GM19397 (cell line): ENCODE results near the gene SPINK1.
A peak's percentile ranks its signal among the peaks of the same experiment; 100 is the strongest.
"Not testable (repeated sequence)": the region's sequence is repeated elsewhere in the genome, so short reads cannot be mapped to it uniquely, and the experiment has no call there.

Experiments
- ATAC-seq: cut with Tn5 transposase; IDR thresholded peaks from one replicate; pipeline ENCODE4 v1.9.1; 2021; ENCODE audit warnings: mild to moderate bottlenecking, moderate library complexity; ENCODE audit not compliant: unreplicated experiment

Gene SPINK1

GRCh38 chr5:147854894-147855773 is 23.7 kb upstream of the SPINK1 start:
- ATAC-seq: no peak

- ATAC-seq: no peak
Measured at GRCh38 chr5:147854331-147854730, 22.9 kb upstream of the SPINK1 start.

DNA sequence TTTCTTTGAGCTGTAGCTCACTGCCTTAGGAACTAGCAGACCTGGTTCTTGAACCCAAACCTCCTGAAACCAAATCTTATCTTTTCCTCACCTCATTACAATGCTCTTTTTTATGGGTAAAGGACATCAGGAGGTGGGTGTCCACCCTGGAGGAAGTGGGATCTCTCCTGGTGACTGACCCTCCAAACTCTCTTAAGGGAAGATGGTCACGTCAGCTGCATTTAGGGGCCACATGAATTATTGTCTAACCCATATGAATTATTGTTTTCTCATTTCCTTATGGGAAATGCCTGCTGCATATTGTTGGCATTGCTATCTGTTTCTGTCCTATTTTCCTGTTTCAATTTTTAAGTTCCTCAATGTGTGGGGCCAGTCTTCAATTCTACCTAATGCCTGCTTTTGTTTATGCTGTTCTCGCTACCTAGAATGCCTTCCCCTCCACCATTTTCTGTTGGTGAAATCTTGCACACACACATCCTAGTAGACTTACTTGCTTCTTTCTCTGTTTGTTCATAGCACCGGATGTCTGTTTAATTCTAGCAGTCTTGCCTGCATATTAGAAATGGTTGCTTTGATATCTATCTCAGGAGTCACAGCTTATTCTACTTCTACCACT is 22.0 kb upstream of the SPINK1 start:
- ATAC-seq: no peak

GRCh38 chr5:147852365-147852764 is 20.9 kb upstream of the SPINK1 start:
- no peak for ATAC-seq

DNA sequence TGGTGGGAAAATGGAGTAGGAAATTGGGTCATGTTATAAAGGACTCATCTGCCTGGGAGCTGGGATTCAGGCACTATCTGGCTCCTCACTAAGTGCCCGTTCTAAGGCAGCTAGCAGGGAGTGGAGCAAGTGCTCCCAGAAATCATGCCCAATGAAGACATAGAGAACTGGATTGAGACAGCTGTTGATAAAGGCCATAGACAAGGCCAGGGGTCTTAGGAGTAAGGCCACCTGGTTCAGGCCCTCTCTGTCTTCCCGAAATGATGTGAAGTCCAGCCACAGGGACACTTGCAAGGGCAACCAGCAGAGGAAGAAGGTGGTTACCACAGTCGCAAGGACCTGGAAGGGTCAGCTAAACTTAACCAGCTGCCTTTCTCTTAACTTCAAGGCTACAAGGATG is 20.1 kb upstream of the SPINK1 start:
- ATAC-seq: no peak

- no peak for ATAC-seq
Measured at GRCh38 chr5:147849226-147849625, 17.8 kb upstream of the SPINK1 start.

DNA sequence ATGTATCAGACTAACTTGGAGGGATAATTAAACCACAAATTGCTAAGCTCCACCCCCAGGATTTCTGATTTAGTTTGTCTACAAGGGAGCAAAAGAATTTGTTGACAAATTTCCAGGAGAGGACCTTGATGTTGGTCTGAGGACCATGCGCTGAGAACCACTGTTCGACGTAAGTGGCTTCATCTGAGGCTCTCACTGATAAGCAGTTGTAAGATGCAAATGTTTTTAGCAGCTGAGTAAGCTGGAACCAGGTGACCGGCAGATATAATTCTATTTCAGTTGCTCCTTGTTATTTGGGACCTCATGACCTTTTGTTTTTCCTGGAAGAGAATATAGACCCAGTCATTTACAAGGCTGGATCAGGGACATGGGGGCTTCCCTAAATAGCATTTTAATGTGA is 14.1 kb upstream of the SPINK1 start:
- no peak for ATAC-seq

DNA sequence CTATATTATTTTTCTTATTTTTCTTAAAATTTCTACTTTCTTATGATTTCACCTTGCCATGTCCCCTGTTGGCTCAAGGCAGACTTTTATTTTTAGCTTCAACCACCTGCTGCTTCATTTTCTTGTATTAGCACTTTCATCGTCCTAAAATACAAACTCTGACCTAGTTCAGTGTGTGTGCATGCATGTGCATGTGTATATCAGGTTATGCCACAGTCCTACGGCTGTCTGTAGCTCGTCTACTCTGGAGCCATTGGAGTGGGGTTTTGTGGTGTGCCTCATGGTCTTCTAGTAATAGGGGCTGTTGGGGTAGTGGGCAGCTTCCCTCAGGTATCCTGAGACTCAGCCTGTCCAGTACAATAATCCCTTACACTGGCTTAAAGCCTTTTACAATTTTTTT is 13.4 kb upstream of the SPINK1 start:
- no peak for ATAC-seq

- no peak for ATAC-seq
Measured at GRCh38 chr5:147842869-147843268, 11.4 kb upstream of the SPINK1 start.

DNA sequence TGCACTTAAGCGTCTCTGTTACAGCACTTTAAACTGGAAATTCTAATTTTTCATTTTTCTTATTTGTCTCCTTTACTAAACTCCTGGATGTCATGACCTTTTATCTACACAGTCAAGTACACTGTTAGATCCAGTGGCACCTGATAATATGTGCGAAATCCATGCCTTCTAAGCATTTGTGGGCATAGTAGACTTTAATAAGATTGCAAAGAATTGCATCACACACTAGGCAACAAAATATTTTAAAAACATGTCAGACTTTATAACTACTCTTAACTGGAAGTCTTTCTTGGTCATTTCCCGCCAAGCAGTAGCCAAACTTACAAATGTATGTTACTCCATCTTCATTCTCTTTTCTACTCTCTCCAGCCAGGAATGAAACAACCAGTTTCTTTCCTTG is 5.0 kb upstream of the SPINK1 start:
- no peak for ATAC-seq

DNA sequence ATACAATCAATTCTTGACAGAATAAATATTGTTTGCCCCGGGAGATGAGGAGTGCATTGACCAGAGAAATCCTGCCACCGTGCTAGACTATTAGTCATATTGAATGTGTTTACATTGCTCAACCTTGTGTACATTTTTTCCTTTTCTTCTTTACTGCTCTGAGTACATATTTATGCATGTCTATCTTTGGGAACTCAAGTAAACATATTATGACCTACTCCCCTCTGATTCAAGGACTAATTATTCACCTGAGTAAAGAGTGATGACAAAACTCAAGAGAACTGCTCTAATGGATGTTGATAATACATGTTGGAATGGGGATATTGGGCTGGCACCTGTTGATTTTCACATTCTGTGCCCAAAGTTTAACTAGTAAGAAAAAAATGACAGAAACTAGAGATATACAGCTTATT is 3.9 kb upstream of the SPINK1 start:
- no peak for ATAC-seq

DNA sequence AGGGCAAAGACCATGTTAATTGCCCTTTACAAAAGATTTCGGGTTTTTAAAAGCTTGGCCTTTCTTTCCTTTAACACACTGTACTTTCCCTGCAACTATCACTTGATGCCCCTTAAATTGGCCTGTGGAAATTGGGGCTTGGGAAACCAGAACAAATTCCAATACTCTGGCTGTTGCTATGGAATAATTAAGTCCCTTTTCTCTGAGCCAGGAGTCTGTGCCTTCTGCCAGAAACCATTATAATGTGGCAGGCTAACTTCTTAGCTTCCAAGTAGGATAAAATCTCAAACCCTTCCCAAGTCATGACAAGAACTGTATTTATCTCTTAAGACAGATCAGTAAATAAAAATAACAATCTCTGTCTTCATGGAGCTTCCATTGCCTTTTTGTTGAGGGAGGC is 1.1 kb upstream of the SPINK1 start:
- no peak for ATAC-seq

GRCh38 chr5:147830035-147830434 is 1.4 kb downstream of the SPINK1 start:
- ATAC-seq: no peak

GRCh38 chr5:147827017-147827416 is 4.5 kb downstream of the SPINK1 start:
- not testable (repeated sequence) for ATAC-seq

GRCh38 chr5:147826361-147826760 is 5.1 kb downstream of the SPINK1 start:
- ATAC-seq: no peak

- peak; percentile 84 for ATAC-seq
Measured at GRCh38 chr5:147822686-147823491, 8.6 kb downstream of the SPINK1 start.

DNA sequence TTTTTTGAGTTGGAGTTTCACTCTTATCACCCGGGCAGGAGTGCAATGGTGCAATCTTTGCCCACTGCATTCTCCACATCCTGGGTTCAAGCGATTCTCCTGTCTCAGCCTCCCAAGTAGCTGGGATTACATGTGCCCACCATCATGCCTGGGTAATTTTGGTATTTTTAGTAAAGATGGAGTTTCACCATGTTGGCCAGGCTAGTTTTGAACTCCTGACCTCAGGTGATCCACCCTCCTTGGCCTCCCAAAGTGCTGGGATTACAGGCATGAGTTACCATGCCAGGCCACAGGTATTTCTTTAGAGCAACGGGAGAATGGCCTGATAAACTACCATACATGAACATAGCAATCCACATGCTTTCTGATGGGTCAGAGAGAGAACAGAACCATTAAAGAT is 9.2 kb downstream of the SPINK1 start:
- ATAC-seq: not testable (repeated sequence)

GRCh38 chr5:147821766-147822165 is 9.7 kb downstream of the SPINK1 start:
- no peak for ATAC-seq

- no peak for ATAC-seq
Measured at GRCh38 chr5:147819261-147819770, 12.2 kb downstream of the SPINK1 start.

DNA sequence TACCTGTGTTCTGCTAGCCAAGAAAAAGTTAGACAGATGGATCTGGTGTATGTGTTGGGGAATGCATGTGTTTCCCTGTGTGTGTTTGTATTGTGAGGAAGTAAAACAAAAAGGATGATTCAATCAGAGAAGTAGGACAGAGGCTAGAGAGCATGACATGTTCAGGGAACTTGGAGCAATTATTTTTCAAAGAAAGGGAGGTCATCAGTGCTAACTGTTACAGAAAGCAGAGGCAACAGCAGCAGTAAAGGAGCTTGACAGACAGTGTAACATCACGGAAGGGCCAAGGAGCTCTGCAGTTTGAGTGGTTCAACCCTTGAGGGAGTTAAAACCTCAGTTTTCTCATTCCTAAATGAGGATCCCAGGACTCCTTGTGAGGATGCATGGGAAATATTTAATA is 13.2 kb downstream of the SPINK1 start:
- no peak for ATAC-seq

GRCh38 chr5:147813696-147814095 is 17.8 kb downstream of the SPINK1 start:
- no peak for ATAC-seq
